Activated naive CD4-positive, alpha-beta T cell treated with anti-CD3 and anti-CD28 coated beads, Interleukin-2, amount 50 U/mL, for 72 hours (primary cell): Measurements from ENCODE around the gene PFKFB3. TPM values are rescaled to one million over a fixed set of nuclear protein-coding genes. Genes with fewer than 3 reads are reported as not detected.

ENCODE experiments used
- total RNA-seq, 2 donors: library from RNA; stranded (reverse); gene quantifications; one replicate each; pipeline ENCODE4 v1.2.3, GENCODE V29; 2022

Gene PFKFB3
- total RNA-seq, 2 donors from 2014 or later: 77.0 to 181 TPM

Other genes starting within 250 kb of the PFKFB3 start
- 10 to 100 TPM in 1 of 2 donors, 1 to 10 TPM in 1; 6.6 to 16.7 TPM for gene IL15RA, start 225.4 kb upstream of the PFKFB3 start, total RNA-seq
- gene IL2RA, start 140.6 kb upstream of the PFKFB3 start, total RNA-seq: 100 to 1,000 TPM; 531 to 706 TPM
- gene RBM17, start 113.9 kb upstream of the PFKFB3 start, total RNA-seq: 100 to 1,000 TPM; 141 to 227 TPM